Hepatic stellate cell (primary cell): ENCODE results near the gene TMEM14C.

Experiments used
- DNase-seq: peaks from one replicate; pipeline ENCODE4 v3.0.0; 2011; ENCODE audit warnings: low spot score

TMEM14C gene

GRCh38 chr6:10722820-10723566 is at the start of gene TMEM14C:
Gene TMEM14C, plus strand, starts transcription at chr6:10723070. Its CDS starts 1,544 bp downstream, at chr6:10724614.
- DNase-seq, result peak; percentile 97

- DNase-seq, result no peak
Observed at GRCh38 chr6:10676403-10676802, 46.5 kb upstream of the TMEM14C start.

GRCh38 chr6:10678456-10678855 is 44.4 kb upstream of the TMEM14C start:
- DNase-seq, result no peak

GRCh38 chr6:10681795-10682194 is 41.1 kb upstream of the TMEM14C start:
- DNase-seq, result no peak

GRCh38 chr6:10682355-10682988 is 40.4 kb upstream of the TMEM14C start:
- no peak for DNase-seq

GRCh38 chr6:10684618-10685017 is 38.3 kb upstream of the TMEM14C start:
- no peak for DNase-seq

GRCh38 chr6:10685092-10685915 is 37.6 kb upstream of the TMEM14C start:
- no peak for DNase-seq

- no peak for DNase-seq
Observed at GRCh38 chr6:10686901-10687300, 36.0 kb upstream of the TMEM14C start.

GRCh38 chr6:10687582-10687981 is 35.3 kb upstream of the TMEM14C start:
- DNase-seq, result no peak

- DNase-seq, result no peak
Observed at GRCh38 chr6:10690651-10691445, 32.0 kb upstream of the TMEM14C start.

GRCh38 chr6:10692965-10693538 is 29.8 kb upstream of the TMEM14C start:
- no peak for DNase-seq

- peak; percentile 94 for DNase-seq
Observed at GRCh38 chr6:10694302-10695085, 28.4 kb upstream of the TMEM14C start, which contains the start of the genes C6orf52 and PAK1IP1. Gene C6orf52, minus strand, starts transcription at chr6:10694616. Its CDS starts 7,066 bp downstream, at chr6:10687550. Gene PAK1IP1, plus strand, starts transcription at chr6:10694972. Its CDS starts 14 bp downstream, at chr6:10694986.

GRCh38 chr6:10695086-10695657 is 27.7 kb upstream of the TMEM14C start:
- peak; percentile 10 for DNase-seq

GRCh38 chr6:10696655-10697054 is 26.2 kb upstream of the TMEM14C start:
- no peak for DNase-seq

GRCh38 chr6:10713962-10714361 is 8.9 kb upstream of the TMEM14C start:
- DNase-seq, result no peak

- peak; percentile 16 for DNase-seq
Observed at GRCh38 chr6:10719296-10719963, 3.4 kb upstream of the TMEM14C start.

- no peak for DNase-seq
Observed at GRCh38 chr6:10719964-10720264, 3.0 kb upstream of the TMEM14C start.

- DNase-seq, result peak; percentile 43
Observed at GRCh38 chr6:10720265-10720959, 2.5 kb upstream of the TMEM14C start.
